BJ (cell line): Measurements from ENCODE around the gene KLC1. TPM values are rescaled to one million over a fixed set of nuclear protein-coding genes. Genes with fewer than 3 reads are reported as not detected.

Source experiments
- CTCF ChIA-PET: fragments of 350-600 bp; formaldehyde crosslinking; extraction: SDS; loops from one replicate; lab custom pipeline; 2021; ENCODE audit warnings: antibody characterized with exemption, inconsistent platforms; lab: Yijun Ruan, JAX
- POLR2A ChIA-PET: fragments of 300-600 bp; sonication (Branson Sonifier 250); formaldehyde crosslinking; extraction: SDS; loops from one replicate; lab custom pipeline; 2021; ENCODE audit warnings: antibody characterized with exemption; lab: Charles Lee
- DNase-seq: peaks from one replicate; pipeline ENCODE4 v3.0.0-alpha.2; 2011; ENCODE audit warnings: low read depth
- H3K27me3 ChIP-seq: 2 replicates; pipeline ENCODE4 v1.6.0; 2011; ENCODE audit warnings: low read length; ENCODE audit not compliant: control insufficient read depth, insufficient read depth
- H3K36me3 ChIP-seq: 2 replicates; pipeline ENCODE4 v1.5.1; 2011; ENCODE audit warnings: low read length; ENCODE audit not compliant: control insufficient read depth, insufficient read depth
- H3K4me3 ChIP-seq: 2 replicates; pipeline ENCODE4 v1.5.1; 2011; ENCODE audit warnings: low read depth, mild to moderate bottlenecking, control low read depth, low read length
- polyA plus RNA-seq: library from polyadenylated mRNA; depleted of rRNA; stranded (reverse); fragments of >200 nt; gene quantifications from 2 replicates; pipeline ENCODE4 v1.2.3, GENCODE V29; 2011
- TF ChIP-seq, protein P1 (sequence below): IDR thresholded peaks from 2 replicates; pipeline ENCODE4 v1.5.1; 2011; ENCODE audit warnings: low read depth, mild to moderate bottlenecking, control low read depth, inconsistent platforms, low read length, moderate library complexity; ENCODE audit not compliant: insufficient read depth

Gene KLC1
- polyA plus RNA-seq, 1 experiment = 112 TPM

DNA sequence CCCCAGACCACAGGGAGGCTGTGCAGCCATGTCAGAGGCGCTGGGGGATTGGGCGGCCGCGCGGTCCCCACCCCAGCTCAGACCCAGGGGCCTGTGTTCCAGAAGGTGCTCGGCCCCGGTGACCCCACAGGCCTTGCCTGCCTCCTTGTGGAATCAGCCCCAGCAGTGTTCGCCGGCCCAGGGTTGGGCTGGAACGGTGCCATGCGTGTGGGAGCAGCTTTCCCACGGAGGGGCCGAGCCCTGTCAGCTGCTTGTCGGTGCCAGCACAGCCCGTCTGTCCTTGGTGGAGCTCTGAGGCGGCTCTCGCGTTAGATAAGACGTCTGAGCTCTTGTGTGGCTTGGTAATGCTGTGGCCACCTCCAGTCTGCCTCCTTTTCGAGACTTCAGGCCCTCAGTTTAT is 95.1 kb downstream of the KLC1 start:
- TF ChIP-seq, protein P1, sequence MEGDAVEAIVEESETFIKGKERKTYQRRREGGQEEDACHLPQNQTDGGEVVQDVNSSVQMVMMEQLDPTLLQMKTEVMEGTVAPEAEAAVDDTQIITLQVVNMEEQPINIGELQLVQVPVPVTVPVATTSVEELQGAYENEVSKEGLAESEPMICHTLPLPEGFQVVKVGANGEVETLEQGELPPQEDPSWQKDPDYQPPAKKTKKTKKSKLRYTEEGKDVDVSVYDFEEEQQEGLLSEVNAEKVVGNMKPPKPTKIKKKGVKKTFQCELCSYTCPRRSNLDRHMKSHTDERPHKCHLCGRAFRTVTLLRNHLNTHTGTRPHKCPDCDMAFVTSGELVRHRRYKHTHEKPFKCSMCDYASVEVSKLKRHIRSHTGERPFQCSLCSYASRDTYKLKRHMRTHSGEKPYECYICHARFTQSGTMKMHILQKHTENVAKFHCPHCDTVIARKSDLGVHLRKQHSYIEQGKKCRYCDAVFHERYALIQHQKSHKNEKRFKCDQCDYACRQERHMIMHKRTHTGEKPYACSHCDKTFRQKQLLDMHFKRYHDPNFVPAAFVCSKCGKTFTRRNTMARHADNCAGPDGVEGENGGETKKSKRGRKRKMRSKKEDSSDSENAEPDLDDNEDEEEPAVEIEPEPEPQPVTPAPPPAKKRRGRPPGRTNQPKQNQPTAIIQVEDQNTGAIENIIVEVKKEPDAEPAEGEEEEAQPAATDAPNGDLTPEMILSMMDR = no peak
- CTCF ChIA-PET = interaction anchor here (1.4 to 1.5 kb wide), 2 partner anchors 12 to 16 kb away, joined by 4 read pairs; no protein-coding TSS in a partner anchor

DNA sequence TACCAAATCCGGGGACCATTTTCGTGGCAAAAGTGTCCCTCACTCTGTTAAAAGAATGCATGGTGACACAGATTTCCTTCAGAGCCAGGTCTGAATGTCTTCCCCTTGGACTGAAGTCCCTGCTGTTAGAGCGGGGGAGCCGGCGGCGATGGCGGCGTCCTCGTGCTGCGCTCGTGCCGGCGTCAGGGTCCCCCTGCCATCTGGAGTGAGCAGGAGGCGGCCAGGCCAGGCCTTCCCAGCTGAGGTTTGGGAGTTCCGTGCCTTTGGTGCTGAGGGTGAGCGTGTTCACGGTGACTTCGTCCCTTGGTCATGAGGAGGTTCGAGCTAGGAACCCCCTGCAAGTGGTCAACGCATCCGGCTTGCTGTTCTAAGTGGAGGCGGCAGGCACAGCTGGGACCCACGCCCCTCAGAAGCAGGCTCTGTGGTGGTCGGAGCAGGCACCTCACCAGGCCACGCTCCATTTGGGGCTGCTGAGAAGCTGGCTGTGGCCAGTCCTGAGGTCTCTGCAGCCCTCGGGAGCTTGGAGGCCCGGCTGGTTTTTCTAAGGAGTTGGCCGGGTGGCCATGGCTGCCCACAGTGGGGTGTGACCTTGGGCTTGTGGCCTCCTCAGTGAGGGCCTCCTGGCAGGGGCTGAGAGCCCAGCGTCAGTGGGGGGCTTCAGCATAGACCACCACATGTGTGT is 96.1 kb downstream of the KLC1 start:
- DNase-seq = no peak
- ChIA-PET POLR2A (no interaction called here), CTCF (interaction anchor here (1.4 to 1.5 kb wide), 2 partner anchors 11 to 15 kb away, joined by 4 read pairs; no protein-coding TSS in a partner anchor)
- peaks cover 19% of the 10 kb centered on the region for H3K36me3 ChIP-seq
- TF ChIP-seq, protein P1 = no peak
- no peaks in the 10 kb centered on the region for H3K27me3 ChIP-seq
- H3K4me3 ChIP-seq = no peak overlapping the region

More for the DNA sequence above, 95.1 kb downstream of the KLC1 start:
- Histone ChIP-seq H3K27me3 (no peaks in the 10 kb centered on the region), H3K4me3 (no peak overlapping the region), H3K36me3 (peaks cover 12% of the 10 kb centered on the region)
- DNase-seq = no peak
- POLR2A ChIA-PET = no interaction called here

DNA sequence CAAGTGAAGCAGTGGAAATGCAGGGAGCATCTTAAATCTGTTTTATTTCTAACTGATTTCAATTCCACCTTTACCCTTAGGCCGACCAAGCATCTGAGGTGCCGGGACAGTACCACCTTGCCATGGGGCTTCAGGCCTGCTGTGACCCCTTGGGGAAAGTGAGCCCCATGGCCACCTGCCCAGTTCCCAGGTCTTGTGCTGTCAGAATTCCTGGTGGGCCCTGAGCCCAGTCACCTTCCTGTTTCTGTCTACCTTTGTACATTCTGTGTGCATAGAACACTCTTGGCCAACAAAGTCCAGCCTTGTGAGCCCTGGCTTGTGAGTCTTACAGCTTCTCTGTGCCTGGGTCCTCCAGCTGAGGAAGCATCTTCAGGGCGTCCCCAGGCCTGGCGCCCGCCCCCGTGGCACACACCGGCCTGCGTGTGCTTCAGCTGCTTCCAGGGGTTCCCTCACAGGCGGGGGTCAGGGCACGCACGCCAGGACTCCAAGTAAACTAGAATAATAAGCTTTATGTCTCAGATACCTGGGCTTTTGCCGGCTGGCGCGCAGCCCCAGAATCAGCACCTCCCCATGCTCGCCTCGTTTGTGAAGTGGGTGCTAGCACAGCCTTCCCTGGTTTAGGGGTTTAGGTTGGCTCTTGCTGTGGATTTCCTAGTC is 96.9 kb downstream of the KLC1 start:
- TF ChIP-seq, protein P1 = no peak
- Histone ChIP-seq H3K27me3 (no peaks in the 10 kb centered on the region), H3K4me3 (no peak overlapping the region), H3K36me3 (peaks cover 25% of the 10 kb centered on the region)
- DNase-seq = no peak
- ChIA-PET CTCF (no interaction called here), POLR2A (no interaction called here)

DNA sequence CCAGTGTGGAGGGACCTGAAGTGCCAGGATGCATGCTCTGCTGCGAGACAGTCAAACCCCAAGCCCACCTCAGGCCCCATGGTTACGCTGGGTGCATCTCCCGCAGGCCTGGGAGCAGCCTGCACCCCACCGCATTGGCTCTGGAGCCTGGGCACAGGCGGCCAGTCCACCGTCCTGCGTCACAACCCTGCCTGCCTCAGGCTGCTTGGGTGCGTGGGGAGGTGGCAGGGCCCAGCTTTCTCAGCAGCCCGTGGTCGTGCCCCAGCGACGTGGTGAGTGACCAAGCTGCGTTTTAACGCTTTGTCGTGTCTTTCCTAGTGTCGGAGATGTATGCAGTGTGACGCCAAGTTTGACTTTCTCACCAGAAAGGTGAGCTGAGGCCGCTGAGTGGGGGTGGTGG is 97.5 kb downstream of the KLC1 start:
- POLR2A ChIA-PET = no interaction called here
- H3K36me3 ChIP-seq = peaks cover 25% of the 10 kb centered on the region
- CTCF ChIA-PET = no interaction called here
- TF ChIP-seq, protein P1 = no peak
- no peak overlapping the region for H3K4me3 ChIP-seq
- H3K27me3 ChIP-seq = no peaks in the 10 kb centered on the region
- no peak for DNase-seq

DNA sequence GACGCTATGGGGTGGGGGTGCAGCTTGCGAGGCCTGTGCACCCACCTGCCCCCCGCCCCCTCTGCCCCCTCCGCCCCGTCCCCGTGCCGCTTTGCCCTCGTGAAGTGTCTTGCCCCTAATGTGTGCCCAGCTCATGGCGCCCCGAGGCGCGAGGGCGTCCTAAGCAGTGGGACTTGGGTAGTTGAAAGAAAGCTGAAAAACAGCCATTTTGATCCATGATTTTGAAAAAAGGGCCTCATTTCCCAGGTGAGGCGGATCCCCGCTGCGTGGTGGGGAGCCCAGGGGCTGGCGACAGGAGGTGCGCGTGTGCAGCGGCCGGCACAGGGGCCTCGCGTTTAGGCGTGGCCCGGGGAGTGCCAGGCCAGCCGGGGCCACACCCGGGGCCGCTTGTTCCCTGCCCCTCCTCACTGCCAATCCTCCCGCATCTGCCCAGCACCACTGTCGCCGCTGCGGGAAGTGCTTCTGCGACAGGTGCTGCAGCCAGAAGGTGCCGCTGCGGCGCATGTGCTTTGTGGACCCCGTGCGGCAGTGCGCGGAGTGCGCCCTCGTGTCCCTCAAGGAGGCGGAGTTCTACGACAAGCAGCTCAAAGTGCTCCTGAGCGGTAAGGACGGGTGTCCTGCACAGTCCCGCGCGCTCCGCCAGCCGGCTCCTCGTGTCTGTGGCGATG is 98.4 kb downstream of the KLC1 start:
- Histone ChIP-seq H3K36me3 (peaks cover 28% of the 10 kb centered on the region), H3K4me3 (no peak overlapping the region), H3K27me3 (no peaks in the 10 kb centered on the region)
- POLR2A ChIA-PET = no interaction called here
- CTCF ChIA-PET = no interaction called here
- no peak for DNase-seq
- TF ChIP-seq, protein P1 = no peak
